Adrenal gland (tissue), 12 donors: ENCODE measurements around the gene NDUFS2. TPM values are rescaled to one million over a fixed set of nuclear protein-coding genes. Genes with fewer than 3 reads are reported as not detected.
A peak's percentile ranks its signal among the peaks of the same experiment; 100 is the strongest.

ENCODE experiments used
- DNase-seq, 7 donors: peaks; one replicate each; pipeline ENCODE4 v3.0.0-alpha.2; 2019 to 2020
- H3K27ac ChIP-seq, 5 donors: fragments of 200-600 bp; sonication (generic) in 4 of 5; 1 replicate in 3 of 5; 2 replicates in 2 of 5; pipeline versions ENCODE4 v1.5.1 to v1.8.0; 2016 to 2020; ENCODE audit warnings: mild to moderate bottlenecking in 1 of 5
- H3K27me3 ChIP-seq: fragments of 200-600 bp; 2 replicates; pipeline ENCODE4 v1.8.0; 2021
- H3K36me3 ChIP-seq, 2 donors: fragments of 200-600 bp; replicated peaks in 1 of 2; 1 replicate in 1 of 2; 2 replicates in 1 of 2; pipeline versions ENCODE4 v1.5.1 to v1.8.0; 2018 to 2022
- H3K4me1 ChIP-seq, 2 donors: fragments of 200-600 bp; replicated peaks in 1 of 2; 1 replicate in 1 of 2; 2 replicates in 1 of 2; pipeline versions ENCODE4 v1.5.1 to v1.8.0; 2018 to 2021
- H3K4me3 ChIP-seq, 4 donors: fragments of 200-600 bp; sonication (generic) in 3 of 4; one replicate each; pipeline ENCODE4 v1.5.1; 2016 to 2018
- H3K9me3 ChIP-seq, 3 donors: fragments of 200-600 bp; sonication (generic) in 1 of 3; replicated peaks in 1 of 3; 1 replicate in 2 of 3; 2 replicates in 1 of 3; pipeline versions ENCODE4 v1.5.1 to v1.8.0; 2016 to 2021
- POLR2A ChIP-seq, 2 donors: fragments of 450-650 bp; IDR thresholded peaks; one replicate each; pipeline ENCODE4 v1.6.1; 2017; ENCODE audit warnings: antibody characterized with exemption in 2 of 2, mild to moderate bottlenecking in 2 of 2, moderate library complexity in 1 of 2
- WGBS, 4 donors: extraction: QIAGEN DNeasy Blood & Tissue Kit in 2 of 4; methylation state at CpG; one replicate each; pipeline versions ENCODE4 v1.1.5 to v1.1.7; 2013 to 2017; 5-methylcytosine and 5-hydroxymethylcytosine counted together
- intact Hi-C, 2 donors: fragments of 100-400 bp; cut with DNase I; formaldehyde crosslinking; loops; one replicate each; pipeline versions ENCODE4 v1.14.1 to v1.15.0; 2022 to 2023
- polyA plus RNA-seq, 3 donors: library from polyadenylated mRNA; stranded (reverse); fragments of 200-250 nt in 2 of 3; fragments of 350-450 nt in 1 of 3; fragmentation: Illumina TruSeq in 1 of 3; extraction: RNeasy Lipid Tissue Mini Kit (QIAGEN cat#74804) in 1 of 3; gene quantifications; one replicate each; pipeline ENCODE4 v1.2.3, GENCODE V29; 2013 to 2014
- total RNA-seq, 9 donors: library from RNA; depleted of rRNA in 4 of 9; stranded (reverse); fragments of >200 nt in 4 of 9; fragments of 120-200 nt in 1 of 9; fragmentation: NEBNext Ultra II Directional in 1 of 9; extraction: Animal tissue kit (Norgen Biotek cat#: 25700) in 1 of 9; gene quantifications; one replicate each; pipeline versions ENCODE4 v1.1.0 to v1.2.4, GENCODE V29; 2013 to 2023
- TF ChIP-seq, protein P1 (sequence below), 6 experiments: fragments of 450-650 bp in 4 of 6; fragments of 200-600 bp in 2 of 6; sonication (generic) in 1 of 6; IDR thresholded peaks; 1 replicate in 5 of 6; 2 replicates in 1 of 6; pipeline versions ENCODE4 v1.5.1 to v1.8.0; 2016 to 2021; ENCODE audit warnings: antibody characterized with exemption in 6 of 6, mild to moderate bottlenecking in 2 of 6, moderate library complexity in 1 of 6
- donor health status: healthy with polysubstance abuse.
- donor health status: Bipolar disorder and iron deficiency.
- donor health status: DM: yes; HTN: yes; CAD: no.
- donor health status: DM: no; HTN: no; CAD: no.
- donor health status: DM: no; HTN: no; CAD: no.
- donor health status: DM: yes; HTN: yes; CAD: no.

NDUFS2 gene
- total and polyA plus RNA-seq, 12 donors, result 78.3 to 305 (median 167) TPM

DNA sequence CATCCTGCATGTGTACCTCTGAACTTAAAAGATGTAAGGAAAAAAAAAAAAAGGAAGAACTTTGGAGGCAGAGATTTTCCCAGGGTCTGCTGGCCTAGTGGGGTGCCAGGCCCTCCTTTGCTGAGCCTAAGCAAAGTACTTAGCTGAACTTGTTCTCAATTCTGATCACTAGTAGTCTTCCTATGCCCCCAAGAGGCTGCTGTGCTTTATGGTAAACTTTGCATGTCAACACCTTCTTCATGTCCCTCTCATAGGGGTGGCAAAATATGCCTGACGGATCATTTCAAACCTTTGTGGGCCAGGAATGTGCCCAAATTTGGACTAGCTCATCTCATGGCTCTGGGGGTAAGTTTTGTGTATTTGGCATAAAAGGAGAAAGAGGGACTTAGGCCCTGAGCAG, 44.3 kb upstream of the NDUFS2 start:
- Histone ChIP-seq H3K27me3 (no peaks in the 10 kb centered on the region), H3K4me3 (no peak overlapping the region), H3K27ac (no peak overlapping the region), H3K36me3 (peaks cover 0 to 35% of the 10 kb centered on the region in 2 donors), H3K4me1 (peaks cover 5 to 31% of the 10 kb centered on the region in 2 donors), H3K9me3 (no peaks in the 10 kb centered on the region)
- no peak for TF ChIP-seq POLR2A (IDR thresholded peaks at IDR 0.05)
- TF ChIP-seq, protein P1, sequence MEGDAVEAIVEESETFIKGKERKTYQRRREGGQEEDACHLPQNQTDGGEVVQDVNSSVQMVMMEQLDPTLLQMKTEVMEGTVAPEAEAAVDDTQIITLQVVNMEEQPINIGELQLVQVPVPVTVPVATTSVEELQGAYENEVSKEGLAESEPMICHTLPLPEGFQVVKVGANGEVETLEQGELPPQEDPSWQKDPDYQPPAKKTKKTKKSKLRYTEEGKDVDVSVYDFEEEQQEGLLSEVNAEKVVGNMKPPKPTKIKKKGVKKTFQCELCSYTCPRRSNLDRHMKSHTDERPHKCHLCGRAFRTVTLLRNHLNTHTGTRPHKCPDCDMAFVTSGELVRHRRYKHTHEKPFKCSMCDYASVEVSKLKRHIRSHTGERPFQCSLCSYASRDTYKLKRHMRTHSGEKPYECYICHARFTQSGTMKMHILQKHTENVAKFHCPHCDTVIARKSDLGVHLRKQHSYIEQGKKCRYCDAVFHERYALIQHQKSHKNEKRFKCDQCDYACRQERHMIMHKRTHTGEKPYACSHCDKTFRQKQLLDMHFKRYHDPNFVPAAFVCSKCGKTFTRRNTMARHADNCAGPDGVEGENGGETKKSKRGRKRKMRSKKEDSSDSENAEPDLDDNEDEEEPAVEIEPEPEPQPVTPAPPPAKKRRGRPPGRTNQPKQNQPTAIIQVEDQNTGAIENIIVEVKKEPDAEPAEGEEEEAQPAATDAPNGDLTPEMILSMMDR (IDR thresholded peaks at IDR 0.05), result no peak
- no peak for DNase-seq
- intact Hi-C loops, result no loop called here
- WGBS, 4 donors, result 81 to 100% (median 96%) methylated on average over 1 of the region's 1 CpG

DNA sequence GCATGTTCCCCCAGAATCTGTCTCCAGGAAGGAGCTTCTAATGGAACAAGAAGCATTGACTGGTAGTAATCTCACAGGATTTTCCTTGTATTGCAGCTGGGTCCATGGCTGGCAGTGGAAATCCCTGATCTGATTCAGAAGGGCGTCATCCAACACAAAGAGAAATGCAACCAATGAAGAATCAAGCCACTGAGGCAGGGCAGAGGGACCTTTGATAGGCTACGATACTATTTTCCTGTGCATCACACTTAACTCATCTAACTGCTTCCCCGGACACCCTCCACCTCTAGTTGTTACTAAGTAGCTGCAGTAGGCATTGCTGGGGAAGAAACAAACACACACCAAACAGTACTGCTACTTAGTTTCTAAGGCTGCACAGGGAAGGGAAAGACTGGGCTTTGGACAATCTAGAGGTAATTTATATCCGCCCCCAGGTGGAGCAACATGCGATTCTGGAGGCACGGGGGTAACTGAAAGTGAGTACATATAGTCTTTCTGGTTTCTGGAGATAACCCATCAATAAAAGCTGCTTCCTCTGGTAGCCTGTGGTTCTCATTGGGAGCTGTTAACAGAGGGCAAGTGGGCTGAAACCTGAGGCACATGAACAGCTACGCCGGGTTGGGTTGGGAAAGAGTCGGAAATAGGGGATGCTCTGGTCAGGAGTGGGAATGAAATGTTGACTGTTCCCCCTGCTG, 43.7 kb upstream of the NDUFS2 start:
- 64 to 70% (median 67%) methylated on average over 9 of the region's 9 CpGs for WGBS, 4 donors
- Histone ChIP-seq H3K4me3 (peak overlapping the region in 1 of 4 donors; percentile 94), H3K4me1 (peaks cover 5 to 31% of the 10 kb centered on the region in 2 donors), H3K27ac (peak overlapping the region in 3 of 5 donors; percentile 55 to 88 (median 85)), H3K27me3 (no peaks in the 10 kb centered on the region), H3K36me3 (peaks cover 0 to 40% of the 10 kb centered on the region in 2 donors), H3K9me3 (no peaks in the 10 kb centered on the region)
- intact Hi-C loops, result no loop called here
- DNase-seq, result no peak
- TF ChIP-seq POLR2A (IDR thresholded peaks at IDR 0.05), result no peak
- TF ChIP-seq, protein P1 (IDR thresholded peaks at IDR 0.05), result no peak

DNA sequence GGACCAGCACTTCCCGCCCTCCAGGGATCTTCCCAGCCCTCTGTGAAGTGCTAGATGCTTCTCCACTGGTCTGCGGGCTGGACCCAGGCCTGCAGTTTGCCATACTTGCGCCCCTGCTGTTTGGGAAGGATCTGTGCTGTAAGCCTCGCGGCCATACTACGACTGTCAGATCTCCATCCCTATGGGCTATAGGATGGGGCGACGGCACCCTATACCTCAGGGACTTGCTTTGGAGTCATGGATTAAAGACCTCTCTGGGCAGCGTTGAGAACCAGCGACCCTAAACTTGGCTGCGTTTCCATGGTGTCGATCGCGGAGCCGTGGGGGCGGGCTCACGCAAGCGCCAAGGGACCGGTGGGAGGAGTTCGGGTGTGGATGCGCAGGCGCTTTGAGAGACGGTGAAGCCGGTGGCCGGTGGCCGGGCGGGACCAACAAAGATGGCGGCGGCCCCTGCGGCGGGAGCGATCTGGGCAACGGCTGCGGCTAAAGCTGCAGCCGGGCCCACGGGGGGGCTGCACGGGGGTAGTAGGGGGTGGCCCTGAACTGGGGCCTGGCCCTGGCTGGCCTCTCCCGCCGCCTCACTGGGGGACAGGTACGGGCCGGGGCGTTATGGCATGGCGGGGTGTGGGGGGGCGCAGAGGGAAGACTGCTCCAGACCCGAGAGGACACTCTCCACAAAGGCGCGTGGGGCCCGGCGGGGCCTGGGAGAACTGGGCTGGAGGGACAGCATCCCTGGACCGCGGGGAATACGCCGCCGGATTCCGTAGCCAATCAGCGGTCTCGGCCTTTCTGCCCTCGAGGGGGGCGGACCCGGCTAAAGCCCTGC, 42.9 kb upstream of the NDUFS2 start, which contains the start of gene USP21:
USP21 (plus strand) TSS at position 414 of the 826 bp plus-strand sequence. CDS start 1,141 bp downstream, outside the sequence.
- peak within 1 kb of the TSS in 3 of 4 donors; percentile 71 to 94 (median 93) for H3K4me3 ChIP-seq
- peaks cover 0 to 48% of the 10 kb centered on the region in 2 donors for H3K36me3 ChIP-seq
- H3K27me3 ChIP-seq, result no peaks in the 10 kb centered on the region
- H3K9me3 ChIP-seq, result no peaks in the 10 kb centered on the region
- H3K27ac ChIP-seq, result peak within 1 kb of the TSS in 4 of 5 donors; percentile 55 to 88 (median 80)
- peak; percentile 90 to 96 (median 93) for DNase-seq
- H3K4me1 ChIP-seq, result peaks cover 5 to 31% of the 10 kb centered on the region in 2 donors
- intact Hi-C loops, result no loop called here
- 0 to 2% (median 2%) methylated on average over 11 to 60 of the region's 60 CpGs for WGBS, 4 donors
- TF ChIP-seq, protein P1 (IDR thresholded peaks at IDR 0.05), result peak in 4 of 6 experiments; percentile 24 to 45 (median 28)
- peak in 1 of 2 donors; percentile 42 for TF ChIP-seq POLR2A (IDR thresholded peaks at IDR 0.05)

DNA sequence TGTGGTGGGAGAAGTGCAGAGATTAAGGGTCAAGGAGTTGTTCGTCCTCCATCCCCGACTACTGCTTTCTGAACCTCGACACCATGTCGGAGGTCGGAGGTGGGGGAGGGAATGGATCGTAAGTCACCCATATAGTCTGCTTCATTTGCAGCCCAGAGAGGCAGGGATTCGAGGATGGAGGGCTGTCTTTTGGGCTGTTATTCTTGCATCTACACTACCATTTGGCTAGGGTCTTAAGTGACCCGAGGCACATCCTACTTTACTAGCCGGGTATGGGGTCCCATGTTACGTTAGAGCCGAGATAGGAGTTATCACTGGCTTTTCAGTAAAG, 42.3 kb upstream of the NDUFS2 start:
- peak overlapping the region in 4 of 5 donors; percentile 55 to 88 (median 80) for H3K27ac ChIP-seq
- DNase-seq, result no peak
- intact Hi-C loops, result no loop called here
- H3K4me3 ChIP-seq, result peak overlapping the region in 3 of 4 donors; percentile 71 to 94 (median 93)
- TF ChIP-seq, protein P1 (IDR thresholded peaks at IDR 0.05), result no peak
- no peak for TF ChIP-seq POLR2A (IDR thresholded peaks at IDR 0.05)
- 3 to 9% (median 5%) methylated on average over 10 to 11 of the region's 11 CpGs for whole genome bisulfite sequencing, 4 donors
- no peaks in the 10 kb centered on the region for H3K27me3 ChIP-seq
- peaks cover 0 to 48% of the 10 kb centered on the region in 2 donors for H3K36me3 ChIP-seq
- no peaks in the 10 kb centered on the region for H3K9me3 ChIP-seq
- H3K4me1 ChIP-seq, result peaks cover 5 to 25% of the 10 kb centered on the region in 2 donors
